ENCODE results near the gene ZSWIM3.

- TF ChIP-seq, protein P1, sequence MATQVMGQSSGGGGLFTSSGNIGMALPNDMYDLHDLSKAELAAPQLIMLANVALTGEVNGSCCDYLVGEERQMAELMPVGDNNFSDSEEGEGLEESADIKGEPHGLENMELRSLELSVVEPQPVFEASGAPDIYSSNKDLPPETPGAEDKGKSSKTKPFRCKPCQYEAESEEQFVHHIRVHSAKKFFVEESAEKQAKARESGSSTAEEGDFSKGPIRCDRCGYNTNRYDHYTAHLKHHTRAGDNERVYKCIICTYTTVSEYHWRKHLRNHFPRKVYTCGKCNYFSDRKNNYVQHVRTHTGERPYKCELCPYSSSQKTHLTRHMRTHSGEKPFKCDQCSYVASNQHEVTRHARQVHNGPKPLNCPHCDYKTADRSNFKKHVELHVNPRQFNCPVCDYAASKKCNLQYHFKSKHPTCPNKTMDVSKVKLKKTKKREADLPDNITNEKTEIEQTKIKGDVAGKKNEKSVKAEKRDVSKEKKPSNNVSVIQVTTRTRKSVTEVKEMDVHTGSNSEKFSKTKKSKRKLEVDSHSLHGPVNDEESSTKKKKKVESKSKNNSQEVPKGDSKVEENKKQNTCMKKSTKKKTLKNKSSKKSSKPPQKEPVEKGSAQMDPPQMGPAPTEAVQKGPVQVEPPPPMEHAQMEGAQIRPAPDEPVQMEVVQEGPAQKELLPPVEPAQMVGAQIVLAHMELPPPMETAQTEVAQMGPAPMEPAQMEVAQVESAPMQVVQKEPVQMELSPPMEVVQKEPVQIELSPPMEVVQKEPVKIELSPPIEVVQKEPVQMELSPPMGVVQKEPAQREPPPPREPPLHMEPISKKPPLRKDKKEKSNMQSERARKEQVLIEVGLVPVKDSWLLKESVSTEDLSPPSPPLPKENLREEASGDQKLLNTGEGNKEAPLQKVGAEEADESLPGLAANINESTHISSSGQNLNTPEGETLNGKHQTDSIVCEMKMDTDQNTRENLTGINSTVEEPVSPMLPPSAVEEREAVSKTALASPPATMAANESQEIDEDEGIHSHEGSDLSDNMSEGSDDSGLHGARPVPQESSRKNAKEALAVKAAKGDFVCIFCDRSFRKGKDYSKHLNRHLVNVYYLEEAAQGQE (IDR thresholded peaks at IDR 0.05; ENCODE audit: borderline replicate concordance), result no peak
- TF ChIP-seq CTCF (IDR thresholded peaks at IDR 0.05; ENCODE audit: poor library complexity, severe bottlenecking), result no peak
These were observed 50.0 kb downstream of the ZSWIM3 start for GRCh38 chr20:45907219-45907948.

All from neural cell (in vitro differentiated cells).